ENCODE results near the gene ZNF136. TPM values are rescaled to one million over a fixed set of nuclear protein-coding genes. Genes with fewer than 3 reads are reported as not detected.

ZNF136 gene
- total and polyA plus RNA-seq, 2 of the 13 experiments (the other 11 are each of a cell fraction or from before 2014, with no cell fraction given) = 2.5 to 10.2 TPM

DNA sequence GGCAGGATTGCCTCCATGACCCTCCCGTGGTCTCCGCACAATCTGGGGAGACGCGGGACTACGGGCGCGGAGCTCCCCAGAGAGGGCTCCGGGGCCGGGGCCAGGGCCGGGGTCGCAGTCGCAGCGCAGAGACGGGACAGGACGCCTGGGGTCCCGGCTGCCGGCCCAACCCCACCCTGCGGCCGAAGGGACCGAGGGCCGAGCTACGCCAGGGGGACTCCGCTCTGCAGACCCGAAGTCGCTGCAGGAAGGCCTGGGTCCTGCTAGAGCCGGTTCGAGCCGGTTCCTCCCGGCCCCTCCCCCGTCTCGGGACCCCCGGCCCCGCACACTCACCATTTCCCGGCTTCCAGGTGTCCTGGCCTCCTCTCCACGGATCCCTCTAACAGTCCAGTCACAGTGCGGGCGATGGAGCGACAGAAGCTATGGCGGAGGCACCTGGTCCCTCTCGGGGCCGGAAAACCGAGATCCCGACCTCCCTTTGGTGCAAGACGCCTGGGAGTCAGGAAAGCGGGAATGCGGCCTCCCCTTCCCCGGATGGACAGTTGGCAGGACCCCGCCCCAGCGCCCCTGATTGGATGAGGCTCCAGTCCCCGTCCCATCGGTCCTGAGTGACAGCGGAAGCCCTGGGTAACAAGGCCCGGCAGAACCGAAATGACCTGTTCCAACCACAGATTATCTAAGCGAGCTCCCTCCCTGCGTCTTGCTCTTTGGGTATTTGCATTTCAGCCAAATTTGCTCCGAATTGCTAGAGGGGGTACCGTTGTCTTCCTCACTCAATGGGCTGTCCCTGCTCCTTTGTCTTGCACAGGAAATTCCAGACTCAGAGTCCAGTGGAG lies 6.5 kb upstream of the ZNF136 start, which contains the start of gene ZNF625 (continued):
- TF ChIP-seq, protein P1, sequence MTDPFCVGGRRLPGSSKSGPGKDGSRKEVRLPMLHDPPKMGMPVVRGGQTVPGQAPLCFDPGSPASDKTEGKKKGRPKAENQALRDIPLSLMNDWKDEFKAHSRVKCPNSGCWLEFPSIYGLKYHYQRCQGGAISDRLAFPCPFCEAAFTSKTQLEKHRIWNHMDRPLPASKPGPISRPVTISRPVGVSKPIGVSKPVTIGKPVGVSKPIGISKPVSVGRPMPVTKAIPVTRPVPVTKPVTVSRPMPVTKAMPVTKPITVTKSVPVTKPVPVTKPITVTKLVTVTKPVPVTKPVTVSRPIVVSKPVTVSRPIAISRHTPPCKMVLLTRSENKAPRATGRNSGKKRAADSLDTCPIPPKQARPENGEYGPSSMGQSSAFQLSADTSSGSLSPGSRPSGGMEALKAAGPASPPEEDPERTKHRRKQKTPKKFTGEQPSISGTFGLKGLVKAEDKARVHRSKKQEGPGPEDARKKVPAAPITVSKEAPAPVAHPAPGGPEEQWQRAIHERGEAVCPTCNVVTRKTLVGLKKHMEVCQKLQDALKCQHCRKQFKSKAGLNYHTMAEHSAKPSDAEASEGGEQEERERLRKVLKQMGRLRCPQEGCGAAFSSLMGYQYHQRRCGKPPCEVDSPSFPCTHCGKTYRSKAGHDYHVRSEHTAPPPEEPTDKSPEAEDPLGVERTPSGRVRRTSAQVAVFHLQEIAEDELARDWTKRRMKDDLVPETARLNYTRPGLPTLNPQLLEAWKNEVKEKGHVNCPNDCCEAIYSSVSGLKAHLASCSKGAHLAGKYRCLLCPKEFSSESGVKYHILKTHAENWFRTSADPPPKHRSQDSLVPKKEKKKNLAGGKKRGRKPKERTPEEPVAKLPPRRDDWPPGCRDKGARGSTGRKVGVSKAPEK (CRISPR knock-in tag; IDR thresholded peaks at IDR 0.05; ENCODE audit: borderline replicate concordance) = peak; percentile 73; the same call in 1 of the 2 replicates
- TF ChIP-seq RBM22 (optimal IDR thresholded peaks at IDR 0.05; ENCODE audit: low read length) (no peak), KDM2A (CRISPR knock-in tag; IDR thresholded peaks at IDR 0.05; ENCODE audit: borderline replicate concordance, low read depth) (peak; percentile 79; the same call in 1 of the 2 replicates), ELF3 (CRISPR knock-in tag; IDR thresholded peaks at IDR 0.05) (peak; percentile 54; the same call in 1 of the 2 replicates), ZBTB7A (CRISPR knock-in tag; IDR thresholded peaks at IDR 0.05) (peak; percentile 94), ZNF772 (CRISPR knock-in tag; IDR thresholded peaks at IDR 0.05) (0 out of 2 replicates have a peak, but pooled peaks have one; percentile 27), YY1 (IDR thresholded peaks at IDR 0.05; ENCODE audit: insufficient read depth, insufficient replicate concordance, low read depth, low read length) (peak; percentile 69), ZNF530 (CRISPR knock-in tag; IDR thresholded peaks at IDR 0.05; ENCODE audit: low read depth) (no peak), FOXA1 (IDR thresholded peaks at IDR 0.05) (no peak), FOXA1 (CRISPR knock-in tag; IDR thresholded peaks at IDR 0.05) (peak; percentile 36; the same call in 1 of the 2 replicates), POLR2G (IDR thresholded peaks at IDR 0.05; ENCODE audit: low read depth, low read length) (peak; percentile 86), ZNF468 (CRISPR knock-in tag; IDR thresholded peaks at IDR 0.05) (no peak), ZNF350 (CRISPR knock-in tag; IDR thresholded peaks at IDR 0.05; ENCODE audit: borderline replicate concordance, low read depth) (peak; percentile 83), ZNF572 (CRISPR knock-in tag; IDR thresholded peaks at IDR 0.05) (no peak), ZNF160 (CRISPR knock-in tag; IDR thresholded peaks at IDR 0.05) (0 out of 2 replicates have a peak, but pooled peaks have one; percentile 28), SKI (IDR thresholded peaks at IDR 0.05; ENCODE audit: partially characterized antibody) (no peak), SATB2 (CRISPR knock-in tag; IDR thresholded peaks at IDR 0.05) (no peak), ZNF713 (CRISPR knock-in tag; IDR thresholded peaks at IDR 0.05) (peak; percentile 76; the same call in 1 of the 2 replicates)
- TF ChIP-seq, protein P2, sequence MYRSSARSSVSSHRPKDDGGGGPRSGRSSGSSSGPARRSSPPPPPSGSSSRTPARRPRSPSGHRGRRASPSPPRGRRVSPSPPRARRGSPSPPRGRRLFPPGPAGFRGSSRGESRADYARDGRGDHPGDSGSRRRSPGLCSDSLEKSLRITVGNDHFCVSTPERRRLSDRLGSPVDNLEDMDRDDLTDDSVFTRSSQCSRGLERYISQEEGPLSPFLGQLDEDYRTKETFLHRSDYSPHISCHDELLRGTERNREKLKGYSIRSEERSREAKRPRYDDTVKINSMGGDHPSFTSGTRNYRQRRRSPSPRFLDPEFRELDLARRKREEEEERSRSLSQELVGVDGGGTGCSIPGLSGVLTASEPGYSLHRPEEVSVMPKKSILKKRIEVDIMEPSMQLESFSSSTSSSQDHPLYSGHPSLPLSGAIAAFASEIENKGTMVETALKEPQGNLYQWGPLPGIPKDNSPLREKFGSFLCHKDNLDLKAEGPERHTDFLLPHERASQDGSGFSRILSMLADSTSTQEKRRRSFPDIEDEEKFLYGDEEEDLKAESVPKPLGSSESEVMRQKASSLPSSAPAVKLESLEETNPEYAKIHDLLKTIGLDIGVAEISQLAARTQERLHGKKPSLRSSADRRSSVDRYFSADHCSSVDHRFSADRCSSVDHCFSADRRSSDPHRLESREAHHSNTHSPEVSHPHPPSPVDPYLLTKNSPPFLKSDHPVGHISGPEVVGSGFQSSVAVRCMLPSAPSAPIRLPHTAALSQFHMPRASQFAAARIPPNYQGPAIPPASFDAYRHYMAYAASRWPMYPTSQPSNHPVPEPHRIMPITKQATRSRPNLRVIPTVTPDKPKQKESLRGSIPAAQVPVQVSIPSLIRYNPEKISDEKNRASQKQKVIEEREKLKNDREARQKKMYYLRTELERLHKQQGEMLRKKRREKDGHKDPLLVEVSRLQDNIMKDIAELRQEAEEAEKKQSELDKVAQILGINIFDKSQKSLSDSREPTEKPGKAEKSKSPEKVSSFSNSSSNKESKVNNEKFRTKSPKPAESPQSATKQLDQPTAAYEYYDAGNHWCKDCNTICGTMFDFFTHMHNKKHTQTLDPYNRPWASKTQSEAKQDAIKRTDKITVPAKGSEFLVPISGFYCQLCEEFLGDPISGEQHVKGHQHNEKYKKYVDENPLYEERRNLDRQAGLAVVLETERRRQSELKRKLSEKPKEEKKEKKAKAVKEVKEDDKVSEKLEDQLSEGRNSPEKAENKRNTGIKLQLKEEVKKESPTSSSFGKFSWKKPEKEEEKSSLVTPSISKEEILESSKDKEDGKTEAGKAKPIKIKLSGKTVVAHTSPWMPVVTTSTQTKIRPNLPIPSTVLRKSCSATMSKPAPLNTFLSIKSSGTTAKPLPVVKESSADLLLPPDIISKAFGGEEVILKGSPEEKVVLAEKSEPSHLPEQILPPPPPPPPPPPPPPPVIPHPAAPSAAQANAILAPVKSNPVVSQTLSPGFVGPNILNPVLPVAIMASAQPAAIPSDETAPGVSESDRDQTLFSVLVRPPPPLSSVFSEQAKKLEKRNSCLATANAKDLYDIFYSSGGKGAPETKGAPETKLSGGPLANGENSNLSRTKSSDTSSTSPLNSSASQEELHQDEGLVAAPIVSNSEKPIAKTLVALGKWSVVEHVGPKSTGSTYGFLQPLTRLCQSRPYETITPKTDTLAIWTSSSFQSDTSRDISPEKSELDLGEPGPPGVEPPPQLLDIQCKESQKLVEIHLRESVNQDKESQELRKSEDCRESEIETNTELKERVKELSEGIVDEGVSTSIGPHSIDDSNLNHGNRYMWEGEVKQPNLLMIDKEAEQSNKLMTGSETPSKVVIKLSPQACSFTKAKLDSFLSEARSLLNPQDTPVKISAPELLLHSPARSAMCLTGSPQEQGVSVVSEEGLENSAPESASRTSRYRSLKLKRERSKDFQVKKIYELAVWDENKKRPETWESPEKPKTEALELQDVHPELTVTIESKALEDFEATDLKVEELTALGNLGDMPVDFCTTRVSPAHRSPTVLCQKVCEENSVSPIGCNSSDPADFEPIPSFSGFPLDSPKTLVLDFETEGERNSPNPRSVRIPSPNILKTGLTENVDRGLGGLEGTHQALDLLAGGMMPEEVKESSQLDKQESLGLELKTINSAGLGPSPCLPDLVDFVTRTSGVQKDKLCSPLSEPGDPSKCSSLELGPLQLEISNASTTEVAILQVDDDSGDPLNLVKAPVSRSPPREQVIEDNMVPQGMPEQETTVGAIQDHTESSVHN (CRISPR knock-in tag; IDR thresholded peaks at IDR 0.05) = no peak

All from HepG2 (cell line).